ENCODE measurements around the gene GALK1. TPM values are rescaled to one million over a fixed set of nuclear protein-coding genes. Genes with fewer than 3 reads are reported as not detected.

GALK1 gene
- total and polyA plus RNA-seq, 2 of the 13 experiments (the other 11 are each of a cell fraction or from before 2014, with no cell fraction given), result 59.9 to 93.6 TPM

DNA sequence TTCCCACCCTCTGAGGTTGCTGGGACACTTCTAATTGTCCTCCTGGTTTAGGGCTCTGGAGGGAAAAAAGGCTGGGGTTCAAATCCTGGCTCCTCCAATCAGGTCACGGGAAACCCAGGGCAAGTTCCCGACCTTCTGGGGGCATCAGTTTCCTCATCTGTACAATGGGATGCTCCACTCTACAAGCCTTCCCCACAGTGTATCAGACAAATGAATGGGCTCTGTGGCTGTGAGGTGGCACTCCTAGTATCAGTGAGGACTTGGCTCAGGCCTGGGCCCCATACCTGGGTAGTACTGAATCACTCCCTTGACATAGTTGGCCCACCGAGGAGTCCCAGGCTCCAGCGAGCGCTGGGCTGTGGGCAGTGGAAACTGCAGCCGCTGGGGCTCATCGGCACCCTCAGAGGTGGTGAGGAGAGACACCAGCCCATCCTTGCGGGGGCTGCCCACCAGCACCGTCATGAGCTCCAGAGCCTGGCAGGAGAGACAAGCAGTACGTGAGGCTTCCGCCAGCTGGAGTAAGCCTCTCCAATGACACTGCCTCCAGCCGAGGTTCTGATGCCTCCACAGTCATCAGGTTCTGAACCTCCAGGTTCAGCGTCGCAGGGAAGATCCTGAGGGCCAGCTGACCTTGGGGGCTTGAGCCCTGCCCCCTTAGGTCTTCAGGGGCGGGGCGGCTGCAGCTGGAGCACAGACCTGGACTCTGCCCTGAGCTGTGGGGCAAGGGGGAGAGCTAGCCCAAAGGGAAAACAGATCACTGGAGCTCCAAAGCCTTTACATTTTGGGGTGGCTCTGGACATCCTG is 1.2 kb downstream of the GALK1 start (continued):
- TF ChIP-seq, protein P1, sequence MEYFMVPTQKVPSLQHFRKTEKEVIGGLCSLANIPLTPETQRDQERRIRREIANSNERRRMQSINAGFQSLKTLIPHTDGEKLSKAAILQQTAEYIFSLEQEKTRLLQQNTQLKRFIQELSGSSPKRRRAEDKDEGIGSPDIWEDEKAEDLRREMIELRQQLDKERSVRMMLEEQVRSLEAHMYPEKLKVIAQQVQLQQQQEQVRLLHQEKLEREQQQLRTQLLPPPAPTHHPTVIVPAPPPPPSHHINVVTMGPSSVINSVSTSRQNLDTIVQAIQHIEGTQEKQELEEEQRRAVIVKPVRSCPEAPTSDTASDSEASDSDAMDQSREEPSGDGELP (IDR thresholded peaks at IDR 0.05; ENCODE audit: borderline replicate concordance, low read depth), result peak; percentile 98
- peak; percentile 46; the same call in 1 of the 2 replicates for TF ChIP-seq ZSCAN22 (CRISPR knock-in tag; IDR thresholded peaks at IDR 0.05)
- TF ChIP-seq POLR2AphosphoS5 (IDR thresholded peaks at IDR 0.05; ENCODE audit: low read depth, low read length), result peak; percentile 83
- 0 out of 2 replicates have a peak, but pooled peaks have one; percentile 41 for TF ChIP-seq SIX1 (CRISPR knock-in tag; IDR thresholded peaks at IDR 0.05; ENCODE audit: borderline replicate concordance)
- TF ChIP-seq, protein P2, sequence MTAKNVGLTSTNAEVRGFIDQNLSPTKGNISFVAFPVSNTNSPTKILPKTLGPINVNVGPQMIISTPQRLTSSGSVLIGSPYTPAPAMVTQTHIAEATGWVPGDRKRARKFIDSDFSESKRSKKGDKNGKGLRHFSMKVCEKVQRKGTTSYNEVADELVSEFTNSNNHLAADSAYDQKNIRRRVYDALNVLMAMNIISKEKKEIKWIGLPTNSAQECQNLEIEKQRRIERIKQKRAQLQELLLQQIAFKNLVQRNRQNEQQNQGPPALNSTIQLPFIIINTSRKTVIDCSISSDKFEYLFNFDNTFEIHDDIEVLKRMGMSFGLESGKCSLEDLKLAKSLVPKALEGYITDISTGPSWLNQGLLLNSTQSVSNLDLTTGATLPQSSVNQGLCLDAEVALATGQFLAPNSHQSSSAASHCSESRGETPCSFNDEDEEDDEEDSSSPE (CRISPR knock-in tag; IDR thresholded peaks at IDR 0.05), result no peak; the same call in 1 of the 2 replicates
- no peak; the same call in 1 of the 2 replicates for TF ChIP-seq ZNF567 (CRISPR knock-in tag; IDR thresholded peaks at IDR 0.05; ENCODE audit: borderline replicate concordance)
- TF ChIP-seq, protein P3, sequence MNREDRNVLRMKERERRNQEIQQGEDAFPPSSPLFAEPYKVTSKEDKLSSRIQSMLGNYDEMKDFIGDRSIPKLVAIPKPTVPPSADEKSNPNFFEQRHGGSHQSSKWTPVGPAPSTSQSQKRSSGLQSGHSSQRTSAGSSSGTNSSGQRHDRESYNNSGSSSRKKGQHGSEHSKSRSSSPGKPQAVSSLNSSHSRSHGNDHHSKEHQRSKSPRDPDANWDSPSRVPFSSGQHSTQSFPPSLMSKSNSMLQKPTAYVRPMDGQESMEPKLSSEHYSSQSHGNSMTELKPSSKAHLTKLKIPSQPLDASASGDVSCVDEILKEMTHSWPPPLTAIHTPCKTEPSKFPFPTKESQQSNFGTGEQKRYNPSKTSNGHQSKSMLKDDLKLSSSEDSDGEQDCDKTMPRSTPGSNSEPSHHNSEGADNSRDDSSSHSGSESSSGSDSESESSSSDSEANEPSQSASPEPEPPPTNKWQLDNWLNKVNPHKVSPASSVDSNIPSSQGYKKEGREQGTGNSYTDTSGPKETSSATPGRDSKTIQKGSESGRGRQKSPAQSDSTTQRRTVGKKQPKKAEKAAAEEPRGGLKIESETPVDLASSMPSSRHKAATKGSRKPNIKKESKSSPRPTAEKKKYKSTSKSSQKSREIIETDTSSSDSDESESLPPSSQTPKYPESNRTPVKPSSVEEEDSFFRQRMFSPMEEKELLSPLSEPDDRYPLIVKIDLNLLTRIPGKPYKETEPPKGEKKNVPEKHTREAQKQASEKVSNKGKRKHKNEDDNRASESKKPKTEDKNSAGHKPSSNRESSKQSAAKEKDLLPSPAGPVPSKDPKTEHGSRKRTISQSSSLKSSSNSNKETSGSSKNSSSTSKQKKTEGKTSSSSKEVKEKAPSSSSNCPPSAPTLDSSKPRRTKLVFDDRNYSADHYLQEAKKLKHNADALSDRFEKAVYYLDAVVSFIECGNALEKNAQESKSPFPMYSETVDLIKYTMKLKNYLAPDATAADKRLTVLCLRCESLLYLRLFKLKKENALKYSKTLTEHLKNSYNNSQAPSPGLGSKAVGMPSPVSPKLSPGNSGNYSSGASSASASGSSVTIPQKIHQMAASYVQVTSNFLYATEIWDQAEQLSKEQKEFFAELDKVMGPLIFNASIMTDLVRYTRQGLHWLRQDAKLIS (CRISPR knock-in tag; IDR thresholded peaks at IDR 0.05), result peak; percentile 25; the same call in 1 of the 2 replicates
- no peak for TF ChIP-seq SALL2 (CRISPR knock-in tag; IDR thresholded peaks at IDR 0.05)
- TF ChIP-seq SNAI1 (CRISPR knock-in tag; IDR thresholded peaks at IDR 0.05; ENCODE audit: borderline replicate concordance), result no peak
- peak; percentile 71 for TF ChIP-seq PITX1 (CRISPR knock-in tag; IDR thresholded peaks at IDR 0.05)
- peak; percentile 40; the same call in 1 of the 2 replicates for TF ChIP-seq CEBPG (CRISPR knock-in tag; IDR thresholded peaks at IDR 0.05)
- TF ChIP-seq HIVEP1 (CRISPR knock-in tag; IDR thresholded peaks at IDR 0.05), result 0 out of 2 replicates have a peak, but pooled peaks have one; percentile 8
- TF ChIP-seq, protein P4, sequence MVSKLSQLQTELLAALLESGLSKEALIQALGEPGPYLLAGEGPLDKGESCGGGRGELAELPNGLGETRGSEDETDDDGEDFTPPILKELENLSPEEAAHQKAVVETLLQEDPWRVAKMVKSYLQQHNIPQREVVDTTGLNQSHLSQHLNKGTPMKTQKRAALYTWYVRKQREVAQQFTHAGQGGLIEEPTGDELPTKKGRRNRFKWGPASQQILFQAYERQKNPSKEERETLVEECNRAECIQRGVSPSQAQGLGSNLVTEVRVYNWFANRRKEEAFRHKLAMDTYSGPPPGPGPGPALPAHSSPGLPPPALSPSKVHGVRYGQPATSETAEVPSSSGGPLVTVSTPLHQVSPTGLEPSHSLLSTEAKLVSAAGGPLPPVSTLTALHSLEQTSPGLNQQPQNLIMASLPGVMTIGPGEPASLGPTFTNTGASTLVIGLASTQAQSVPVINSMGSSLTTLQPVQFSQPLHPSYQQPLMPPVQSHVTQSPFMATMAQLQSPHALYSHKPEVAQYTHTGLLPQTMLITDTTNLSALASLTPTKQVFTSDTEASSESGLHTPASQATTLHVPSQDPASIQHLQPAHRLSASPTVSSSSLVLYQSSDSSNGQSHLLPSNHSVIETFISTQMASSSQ (IDR thresholded peaks at IDR 0.05; ENCODE audit: low read depth), result no peak
- TF ChIP-seq, protein P4 (CRISPR knock-in tag; IDR thresholded peaks at IDR 0.05; ENCODE audit: borderline replicate concordance), result no peak
- TF ChIP-seq ARNTL (CRISPR knock-in tag; IDR thresholded peaks at IDR 0.05), result 0 out of 2 replicates have a peak, but pooled peaks have one; percentile 35
- no peak for TF ChIP-seq HOXA7 (CRISPR knock-in tag; IDR thresholded peaks at IDR 0.05)
- peak; percentile 33; the same call in 1 of the 2 replicates for TF ChIP-seq ZNF543 (CRISPR knock-in tag; IDR thresholded peaks at IDR 0.05)
- TF ChIP-seq ZFP37 (CRISPR knock-in tag; IDR thresholded peaks at IDR 0.05; ENCODE audit: borderline replicate concordance), result peak; percentile 19; the same call in 1 of the 2 replicates
- TF ChIP-seq ZFP36L2 (CRISPR knock-in tag; IDR thresholded peaks at IDR 0.05), result no peak
- no peak for TF ChIP-seq NRL (CRISPR knock-in tag; IDR thresholded peaks at IDR 0.05; ENCODE audit: borderline replicate concordance)

Data from HepG2 (cell line).